Kidney glomerular epithelial cell (primary cell): ENCODE data around the gene FGD2.

ENCODE experiments used
- DNase-seq: peaks from one replicate; lab custom pipeline; 2025; lab: John Stamatoyannopoulos, UW

The FGD2 gene

GRCh38 chr6:37005061-37005810, at the start of gene FGD2:
Gene FGD2 (plus strand): TSS chr6:37005655. CDS start chr6:37005818, 163 bp downstream.
- no peak for DNase-seq

- no peak for DNase-seq
Measured at GRCh38 chr6:36955671-36956445, 49.6 kb upstream of the FGD2 start.

GRCh38 chr6:36956446-36956820, 49.0 kb upstream of the FGD2 start:
- DNase-seq = no peak

- DNase-seq = no peak
Measured at GRCh38 chr6:36957773-36958271, 47.6 kb upstream of the FGD2 start.

- no peak for DNase-seq
Measured at GRCh38 chr6:36958775-36959554, 46.5 kb upstream of the FGD2 start.

GRCh38 chr6:36959555-36960250, 45.8 kb upstream of the FGD2 start:
- no peak for DNase-seq

- no peak for DNase-seq
Measured at GRCh38 chr6:36961441-36962435, 43.7 kb upstream of the FGD2 start.

- DNase-seq = no peak
Measured at GRCh38 chr6:36962874-36963273, 42.6 kb upstream of the FGD2 start.

- no peak for DNase-seq
Measured at GRCh38 chr6:36963451-36964290, 41.8 kb upstream of the FGD2 start.

GRCh38 chr6:36964349-36964748, 41.1 kb upstream of the FGD2 start:
- no peak for DNase-seq

- DNase-seq = no peak
Measured at GRCh38 chr6:36964908-36965307, 40.5 kb upstream of the FGD2 start.

- no peak for DNase-seq
Measured at GRCh38 chr6:36967301-36967700, 38.2 kb upstream of the FGD2 start.

- no peak for DNase-seq
Measured at GRCh38 chr6:36967757-36968156, 37.7 kb upstream of the FGD2 start.

- no peak for DNase-seq
Measured at GRCh38 chr6:36968266-36968977, 37.0 kb upstream of the FGD2 start.

GRCh38 chr6:36969240-36969691, 36.2 kb upstream of the FGD2 start:
- DNase-seq = no peak

GRCh38 chr6:36969988-36970891, 35.2 kb upstream of the FGD2 start:
- DNase-seq = no peak

- DNase-seq = no peak
Measured at GRCh38 chr6:36970892-36971842, 34.3 kb upstream of the FGD2 start.
